Liver (tissue), 9 donors: ENCODE measurements around the gene HVCN1. TPM values are rescaled to one million over a fixed set of nuclear protein-coding genes. Genes with fewer than 3 reads are reported as not detected.

Source experiments
- DNase-seq: peaks from one replicate; pipeline ENCODE4 v3.0.0-alpha.2; 2017; ENCODE audit warnings: low spot score
- H3K27ac ChIP-seq, 2 donors: one replicate each; pipeline ENCODE4 v1.7.0; 2013; ENCODE audit warnings: inconsistent platforms in 2 of 2, low read length in 2 of 2, control low read depth in 1 of 2, low read depth in 1 of 2, mild to moderate bottlenecking in 1 of 2
- H3K27me3 ChIP-seq, 4 donors: one replicate each; pipeline versions ENCODE4 v1.6.1 to v1.7.0; 2013; ENCODE audit warnings: low read length in 3 of 4, inconsistent platforms in 1 of 4, mild to moderate bottlenecking in 1 of 4, moderate library complexity in 1 of 4; ENCODE audit not compliant: control insufficient read depth in 4 of 4, insufficient read depth in 4 of 4
- H3K36me3 ChIP-seq, 4 donors: one replicate each; pipeline versions ENCODE4 v1.6.1 to v1.7.0; 2013; ENCODE audit warnings: low read length in 3 of 4, mild to moderate bottlenecking in 3 of 4, low read depth in 1 of 4, moderate library complexity in 1 of 4; ENCODE audit not compliant: control insufficient read depth in 4 of 4, insufficient read depth in 3 of 4
- H3K4me1 ChIP-seq, 4 donors: one replicate each; pipeline versions ENCODE4 v1.6.1 to v1.7.0; 2013; ENCODE audit warnings: low read length in 3 of 4, mild to moderate bottlenecking in 3 of 4, moderate library complexity in 1 of 4; ENCODE audit not compliant: control insufficient read depth in 4 of 4, insufficient read depth in 4 of 4
- H3K4me3 ChIP-seq, 3 donors: one replicate each; pipeline versions ENCODE4 v1.6.1 to v1.7.0; 2013; ENCODE audit warnings: low read length in 3 of 3, control low read depth in 1 of 3, low read depth in 1 of 3, mild to moderate bottlenecking in 1 of 3
- H3K9ac ChIP-seq, 2 donors: one replicate each; pipeline ENCODE4 v1.7.0; 2013; ENCODE audit warnings: low read length in 2 of 2, mild to moderate bottlenecking in 2 of 2, moderate library complexity in 2 of 2, control low read depth in 1 of 2, low read depth in 1 of 2
- H3K9me3 ChIP-seq, 4 donors: one replicate each; pipeline versions ENCODE4 v1.6.1 to v1.7.0; 2013; ENCODE audit warnings: low read length in 3 of 4; ENCODE audit not compliant: control insufficient read depth in 4 of 4
- ATF3 ChIP-seq: IDR thresholded peaks from 2 replicates; pipeline ENCODE4 v1.6.1; 2016; ENCODE audit warnings: antibody characterized with exemption
- CTCF ChIP-seq: fragments of 150-350 bp; IDR thresholded peaks from 2 replicates; pipeline ENCODE4 v1.5.1; 2017; ENCODE audit warnings: improper control_type of control experiment, low read depth, low read length; ENCODE audit not compliant: missing input control
- FOXA1 ChIP-seq: IDR thresholded peaks from 2 replicates; pipeline ENCODE4 v1.6.1; 2016; ENCODE audit warnings: antibody characterized with exemption
- FOXA2 ChIP-seq: IDR thresholded peaks from 2 replicates; pipeline ENCODE4 v1.6.1; 2016; ENCODE audit warnings: antibody characterized with exemption
- GABPA ChIP-seq, 2 donors: IDR thresholded peaks in 1 of 2; conservative IDR thresholded peaks in 1 of 2; 2 replicates each; pipeline ENCODE4 v1.6.1; 2016; ENCODE audit warnings: antibody characterized with exemption in 2 of 2, mild to moderate bottlenecking in 1 of 2, moderate library complexity in 1 of 2
- HNF4A ChIP-seq, 2 donors: conservative IDR thresholded peaks; 2 replicates each; pipeline ENCODE4 v1.6.1; 2016; ENCODE audit warnings: antibody characterized with exemption in 2 of 2, mild to moderate bottlenecking in 2 of 2
- HNF4G ChIP-seq: IDR thresholded peaks from 2 replicates; pipeline ENCODE4 v1.6.1; 2016; ENCODE audit warnings: antibody characterized with exemption
- JUND ChIP-seq, 2 donors: IDR thresholded peaks; 2 replicates each; pipeline ENCODE4 v1.6.1; 2016; ENCODE audit warnings: antibody characterized with exemption in 2 of 2
- NR2F2 ChIP-seq: IDR thresholded peaks from 2 replicates; pipeline ENCODE4 v1.6.1; 2016; ENCODE audit warnings: antibody characterized with exemption
- RAD21 ChIP-seq, 2 donors: IDR thresholded peaks; 2 replicates each; pipeline ENCODE4 v1.6.1; 2016; ENCODE audit warnings: antibody characterized with exemption in 2 of 2, mild to moderate bottlenecking in 2 of 2
- REST ChIP-seq: IDR thresholded peaks from 2 replicates; pipeline ENCODE4 v1.6.1; 2016; ENCODE audit warnings: antibody characterized with exemption, mild to moderate bottlenecking
- RXRA ChIP-seq, 2 donors: IDR thresholded peaks; 2 replicates each; pipeline ENCODE4 v1.6.1; 2017 to 2018; ENCODE audit warnings: antibody characterized with exemption in 2 of 2, mild to moderate bottlenecking in 1 of 2
- SP1 ChIP-seq: IDR thresholded peaks from 2 replicates; pipeline ENCODE4 v1.6.1; 2018; ENCODE audit warnings: antibody characterized with exemption, mild to moderate bottlenecking
- TAF1 ChIP-seq: conservative IDR thresholded peaks from 2 replicates; pipeline ENCODE4 v1.6.1; 2016; ENCODE audit warnings: antibody characterized with exemption, mild to moderate bottlenecking
- WGBS: extraction: QIAGEN DNeasy Blood & Tissue Kit; methylation state at CpG from one replicate; pipeline ENCODE4 v1.1.7; 2013; 5-methylcytosine and 5-hydroxymethylcytosine counted together
- polyA plus RNA-seq, 2 donors: library from polyadenylated mRNA; stranded (reverse) in 1 of 2; unstranded in 1 of 2; fragments of 200-250 nt in 1 of 2; fragments of >200 nt in 1 of 2; fragmentation: Nextera tagmentation in 1 of 2; extraction: Ambion mirVana in 1 of 2; gene quantifications; one replicate each; pipeline versions ENCODE4 v1.2.1 to v1.2.3, GENCODE V29; 2013 to 2015
- total RNA-seq, 2 donors: library from RNA; depleted of rRNA; stranded (reverse); fragments of >200 nt; gene quantifications; one replicate each; pipeline ENCODE4 v1.2.3, GENCODE V29; 2014
- TF ChIP-seq, protein P1 (sequence below): IDR thresholded peaks from 2 replicates; pipeline ENCODE4 v1.6.1; 2016; ENCODE audit warnings: antibody characterized with exemption
- TF ChIP-seq, protein P2 (sequence below): IDR thresholded peaks from 2 replicates; pipeline ENCODE4 v1.6.1; 2016; ENCODE audit warnings: antibody characterized with exemption
- donor health status: healthy.
- donor health status: healthy.
- donor health status: healthy.
- donor health status: healthy.
- donor health status: healthy.

HVCN1 gene
- total and polyA plus RNA-seq, 4 donors: 1.8 to 5.4 (median 2.5) TPM

DNA sequence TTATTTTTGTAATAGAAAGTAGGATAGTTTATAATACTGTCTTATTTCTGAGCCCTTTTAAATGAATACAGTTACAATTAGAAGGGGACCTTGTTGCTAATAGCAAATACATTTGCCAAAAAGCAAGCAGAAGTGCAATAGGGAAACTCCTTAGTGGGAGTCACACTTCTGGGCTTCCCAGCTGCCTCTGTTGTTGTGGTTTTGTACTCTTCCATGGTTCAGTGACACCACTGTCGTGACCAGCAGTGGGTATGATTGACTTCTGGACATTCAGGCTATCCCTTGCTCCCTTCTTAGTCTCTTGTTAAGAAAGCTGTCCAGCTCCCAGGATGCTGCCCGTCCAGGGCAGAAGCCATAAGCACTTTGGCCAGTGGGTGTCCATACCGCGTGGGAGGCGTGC is 52.4 kb downstream of the HVCN1 start:
- H3K4me1 ChIP-seq: no peaks in the 10 kb centered on the region
- WGBS: 95% methylated on average over 5 of the region's 5 CpGs
- no peaks in the 10 kb centered on the region for H3K27me3 ChIP-seq
- H3K4me3 ChIP-seq: no peak overlapping the region
- no peak for TF ChIP-seq REST
- no peak for TF ChIP-seq TAF1
- no peak for TF ChIP-seq JUND (IDR thresholded peaks at IDR 0.05)
- TF ChIP-seq, protein P1, sequence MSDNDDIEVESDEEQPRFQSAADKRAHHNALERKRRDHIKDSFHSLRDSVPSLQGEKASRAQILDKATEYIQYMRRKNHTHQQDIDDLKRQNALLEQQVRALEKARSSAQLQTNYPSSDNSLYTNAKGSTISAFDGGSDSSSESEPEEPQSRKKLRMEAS: no peak
- no peak for TF ChIP-seq CTCF
- TF ChIP-seq HNF4G: no peak
- no peak for TF ChIP-seq NR2F2
- no peak for TF ChIP-seq ATF3
- TF ChIP-seq GABPA (IDR thresholded peaks at IDR 0.05 in 1 of 2, conservative IDR thresholded peaks at IDR 0.05 in 1 of 2): no peak
- no peak for TF ChIP-seq SP1
- TF ChIP-seq, protein P2, sequence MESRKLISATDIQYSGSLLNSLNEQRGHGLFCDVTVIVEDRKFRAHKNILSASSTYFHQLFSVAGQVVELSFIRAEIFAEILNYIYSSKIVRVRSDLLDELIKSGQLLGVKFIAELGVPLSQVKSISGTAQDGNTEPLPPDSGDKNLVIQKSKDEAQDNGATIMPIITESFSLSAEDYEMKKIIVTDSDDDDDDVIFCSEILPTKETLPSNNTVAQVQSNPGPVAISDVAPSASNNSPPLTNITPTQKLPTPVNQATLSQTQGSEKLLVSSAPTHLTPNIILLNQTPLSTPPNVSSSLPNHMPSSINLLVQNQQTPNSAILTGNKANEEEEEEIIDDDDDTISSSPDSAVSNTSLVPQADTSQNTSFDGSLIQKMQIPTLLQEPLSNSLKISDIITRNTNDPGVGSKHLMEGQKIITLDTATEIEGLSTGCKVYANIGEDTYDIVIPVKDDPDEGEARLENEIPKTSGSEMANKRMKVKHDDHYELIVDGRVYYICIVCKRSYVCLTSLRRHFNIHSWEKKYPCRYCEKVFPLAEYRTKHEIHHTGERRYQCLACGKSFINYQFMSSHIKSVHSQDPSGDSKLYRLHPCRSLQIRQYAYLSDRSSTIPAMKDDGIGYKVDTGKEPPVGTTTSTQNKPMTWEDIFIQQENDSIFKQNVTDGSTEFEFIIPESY: no peak
- no peak for TF ChIP-seq HNF4A (conservative IDR thresholded peaks at IDR 0.05)
- TF ChIP-seq RAD21 (IDR thresholded peaks at IDR 0.05): no peak
- no peak for TF ChIP-seq FOXA2
- no peak for TF ChIP-seq RXRA (IDR thresholded peaks at IDR 0.05)
- no peak overlapping the region for H3K27ac ChIP-seq
- no peak overlapping the region for H3K9ac ChIP-seq
- H3K36me3 ChIP-seq: peaks cover 0 to 4% (median 0%) of the 10 kb centered on the region in 4 donors
- no peaks in the 10 kb centered on the region for H3K9me3 ChIP-seq
- DNase-seq: no peak

DNA sequence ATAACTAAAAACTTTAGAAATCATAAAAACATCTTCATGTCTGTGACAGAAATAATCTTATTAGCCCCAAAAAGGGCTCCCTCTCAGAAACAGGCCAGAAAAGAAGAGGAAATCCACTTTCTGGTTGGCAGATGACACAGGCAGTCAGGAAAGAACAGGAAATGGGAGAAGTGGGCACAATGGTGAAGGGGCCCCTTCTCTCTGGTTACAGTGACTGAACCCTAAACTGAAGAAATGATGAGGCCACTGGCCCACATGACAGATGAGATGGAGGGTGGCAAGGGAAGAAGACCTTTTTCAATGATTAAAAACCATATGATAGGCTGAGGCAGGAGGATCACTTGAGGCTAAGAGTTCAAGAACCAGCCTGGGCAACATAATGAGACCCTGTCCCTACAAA is 53.9 kb downstream of the HVCN1 start:
- Histone ChIP-seq H3K9me3 (no peaks in the 10 kb centered on the region), H3K4me3 (no peak overlapping the region), H3K36me3 (no peaks in the 10 kb centered on the region), H3K27ac (no peak overlapping the region), H3K27me3 (no peaks in the 10 kb centered on the region), H3K9ac (no peak overlapping the region), H3K4me1 (no peaks in the 10 kb centered on the region)
- no peak for DNase-seq
- TF ChIP-seq REST (no peak), HNF4A (conservative IDR thresholded peaks at IDR 0.05) (no peak), SP1 (no peak), RAD21 (IDR thresholded peaks at IDR 0.05) (no peak), TAF1 (no peak), ATF3 (no peak), FOXA1 (no peak)
- TF ChIP-seq, protein P1: no peak
